ENCODE results near the gene RPL39L.
"Not testable (repeated sequence)": the region's sequence is repeated elsewhere in the genome, so short reads cannot be mapped to it uniquely, and the experiment has no call there.

Gene RPL39L

DNA sequence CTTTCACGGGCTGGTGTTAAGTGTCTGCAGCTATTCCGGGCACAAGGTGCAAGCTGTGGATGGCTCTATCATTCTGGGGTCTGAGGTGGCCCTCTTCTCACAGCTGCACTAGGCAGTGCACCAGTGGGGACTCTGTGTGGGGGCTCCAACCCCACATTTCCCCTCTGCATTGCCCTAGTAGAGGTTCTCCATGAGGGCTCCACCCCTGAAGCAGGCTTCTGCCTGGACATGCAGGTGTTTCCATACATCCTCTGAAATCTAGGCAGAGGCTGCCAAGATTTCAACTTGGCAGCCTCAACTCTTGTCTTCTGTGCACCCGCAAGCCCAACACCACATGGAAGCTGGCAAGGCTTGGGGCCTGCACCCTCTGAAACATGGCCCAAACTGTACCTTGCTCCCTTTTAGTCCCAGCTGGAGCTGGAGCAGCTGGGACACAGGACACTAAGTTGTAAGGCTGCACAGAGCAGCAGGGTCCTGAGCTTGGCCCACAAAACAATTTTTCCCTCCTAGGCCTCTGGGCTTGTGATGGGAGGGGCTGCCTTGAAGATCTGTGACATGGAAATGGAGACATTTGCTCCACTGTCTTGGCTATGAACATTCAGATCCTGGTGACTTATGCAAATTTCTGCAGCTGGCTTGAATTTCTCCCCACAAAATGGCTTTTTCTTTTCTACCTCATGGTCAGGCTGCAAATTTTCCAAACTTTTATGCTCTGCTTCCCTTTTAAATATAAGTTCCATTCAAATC is 6.0 kb upstream of the RPL39L start:
- H3K27ac ChIP-seq, result no peak overlapping the region
- DNase-seq (ENCODE audit: low read depth, low spot score), result no peak

- peak overlapping the region; percentile 50 for H3K27ac ChIP-seq
- DNase-seq (ENCODE audit: low read depth, low spot score), result no peak
Observed at GRCh38 chr3:187139895-187140253, 578 bp upstream of the RPL39L start.

DNA sequence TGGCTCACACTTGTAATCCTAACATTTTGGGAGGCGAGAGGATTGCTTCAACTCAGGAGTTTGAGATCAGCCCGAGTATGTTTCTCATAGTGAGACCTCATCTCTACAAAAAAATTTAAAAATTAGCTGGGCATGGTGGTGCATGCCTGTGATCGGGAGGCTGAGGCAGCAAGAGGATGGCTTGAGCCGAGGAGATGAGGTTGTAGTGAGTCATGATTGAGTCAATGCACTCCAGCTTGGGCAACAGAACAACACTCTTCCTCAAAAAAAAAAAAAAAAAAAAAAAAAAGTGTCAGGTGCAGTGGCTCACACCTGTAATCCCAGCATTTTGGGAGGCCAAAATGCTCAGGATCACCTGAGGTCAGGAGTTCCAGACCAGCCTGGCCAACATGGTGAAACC is 2.4 kb downstream of the RPL39L start:
- peak overlapping the region; percentile 34 for H3K27ac ChIP-seq
- peak; percentile 83 for DNase-seq (ENCODE audit: low read depth, low spot score)

GRCh38 chr3:187136337-187136736 is 3.0 kb downstream of the RPL39L start:
- DNase-seq (ENCODE audit: low read depth, low spot score), result no peak
- H3K27ac ChIP-seq, result peak overlapping the region; percentile 34

DNA sequence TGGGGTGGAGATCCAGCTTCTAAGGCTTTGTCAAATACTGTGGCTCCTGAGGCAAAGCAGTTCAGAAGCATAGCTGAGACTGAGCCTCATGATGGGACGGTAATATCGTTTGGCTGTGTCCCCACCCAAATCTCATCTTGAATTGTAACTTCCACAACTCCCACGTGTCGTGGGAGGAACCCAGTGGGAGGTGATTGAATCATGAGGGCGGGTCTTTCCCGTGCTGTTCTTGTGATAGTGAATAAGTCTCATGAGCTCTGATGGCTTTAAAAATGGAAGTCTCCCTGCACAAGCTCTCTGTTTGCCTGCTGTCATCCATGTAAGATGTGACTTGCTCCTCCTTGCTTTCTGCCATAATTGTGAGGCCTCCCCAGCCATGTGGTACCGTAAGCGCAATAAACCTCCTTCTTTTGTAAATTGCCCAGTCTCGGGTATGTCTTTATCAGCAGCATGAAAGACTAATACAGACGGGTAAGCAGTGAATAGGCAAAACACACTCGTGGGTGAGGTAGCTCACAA is 4.1 kb downstream of the RPL39L start:
- not testable (repeated sequence) for DNase-seq (ENCODE audit: low read depth, low spot score); H3K27ac ChIP-seq

DNA sequence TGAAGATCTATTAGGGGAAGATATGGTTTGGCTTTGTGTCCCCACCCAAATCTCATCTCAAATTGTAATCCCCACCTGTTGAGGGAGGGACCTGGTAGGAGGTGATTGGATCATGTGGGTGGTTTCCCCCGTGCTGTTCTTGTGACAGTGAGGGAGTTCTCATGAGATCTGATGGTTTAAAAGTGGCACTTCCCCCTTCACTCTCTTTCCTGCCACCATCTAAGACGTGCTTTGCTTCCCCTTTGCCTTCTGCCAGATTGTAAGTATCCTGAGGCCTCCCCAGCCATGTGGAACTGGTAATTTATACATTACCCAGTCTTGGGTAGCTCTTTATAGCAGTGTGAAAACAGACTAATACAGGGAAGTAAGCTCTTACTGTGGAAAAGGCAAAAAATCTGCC is 6.1 kb downstream of the RPL39L start:
- DNase-seq (ENCODE audit: low read depth, low spot score); H3K27ac ChIP-seq: not testable (repeated sequence)

- no peak overlapping the region for H3K27ac ChIP-seq
- DNase-seq (ENCODE audit: low read depth, low spot score), result no peak
Observed at GRCh38 chr3:187132666-187133065, 6.6 kb downstream of the RPL39L start.

DNA sequence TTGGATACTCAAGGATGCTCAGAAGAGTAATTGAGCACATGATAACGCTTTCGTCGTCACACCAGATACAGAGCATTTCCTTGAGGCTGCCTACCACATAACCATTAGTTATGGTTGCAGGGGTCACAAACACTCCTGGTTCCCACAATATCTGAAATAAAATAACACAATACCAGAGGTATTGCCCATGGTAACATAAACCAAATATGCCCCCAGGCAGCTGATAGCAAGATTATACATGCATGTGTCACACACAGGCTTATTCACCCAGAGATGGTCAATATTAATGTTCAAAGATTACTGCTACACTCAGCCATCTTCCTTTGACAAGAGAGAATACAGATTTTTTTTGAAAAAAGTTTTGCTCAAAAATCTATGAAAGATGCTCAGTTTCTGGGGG is 7.3 kb downstream of the RPL39L start:
- H3K27ac ChIP-seq, result no peak overlapping the region
- no peak for DNase-seq (ENCODE audit: low read depth, low spot score)

DNA sequence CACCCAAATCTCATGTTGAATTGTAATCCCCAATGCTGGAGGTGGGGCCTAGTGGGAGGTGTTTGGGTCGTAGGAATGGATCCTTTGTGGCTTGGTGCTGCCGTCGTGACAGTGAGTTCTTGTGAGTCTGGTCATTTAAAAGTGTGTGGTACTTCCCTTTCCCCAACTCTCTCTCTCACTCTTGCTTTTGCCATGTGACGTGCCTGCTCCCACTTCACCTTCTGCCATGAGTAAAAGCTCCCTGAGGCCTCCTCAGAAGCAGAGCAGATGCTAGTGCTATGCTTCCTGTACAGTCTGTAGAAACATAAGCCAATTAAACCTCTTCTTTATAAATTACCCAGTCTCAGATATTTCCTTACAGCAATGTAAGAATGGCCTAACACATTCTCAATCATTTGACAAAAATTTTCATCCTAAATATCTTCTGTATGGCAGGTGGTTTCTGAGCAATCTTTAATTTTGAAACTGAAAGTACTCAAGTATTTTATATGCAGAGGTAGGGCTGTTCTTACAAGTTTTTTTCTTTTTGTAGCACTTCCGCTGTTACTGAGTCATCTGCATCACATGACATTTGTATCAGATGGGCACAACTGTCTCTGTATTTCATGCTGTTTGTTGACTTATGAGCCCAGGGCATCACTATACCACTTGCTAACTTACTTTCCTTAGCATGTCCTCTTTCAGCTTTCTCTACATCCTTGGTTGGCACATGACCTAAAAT is 8.8 kb downstream of the RPL39L start:
- peak; percentile 53 for DNase-seq (ENCODE audit: low read depth, low spot score)
- peak overlapping the region; percentile 58 for H3K27ac ChIP-seq

DNA sequence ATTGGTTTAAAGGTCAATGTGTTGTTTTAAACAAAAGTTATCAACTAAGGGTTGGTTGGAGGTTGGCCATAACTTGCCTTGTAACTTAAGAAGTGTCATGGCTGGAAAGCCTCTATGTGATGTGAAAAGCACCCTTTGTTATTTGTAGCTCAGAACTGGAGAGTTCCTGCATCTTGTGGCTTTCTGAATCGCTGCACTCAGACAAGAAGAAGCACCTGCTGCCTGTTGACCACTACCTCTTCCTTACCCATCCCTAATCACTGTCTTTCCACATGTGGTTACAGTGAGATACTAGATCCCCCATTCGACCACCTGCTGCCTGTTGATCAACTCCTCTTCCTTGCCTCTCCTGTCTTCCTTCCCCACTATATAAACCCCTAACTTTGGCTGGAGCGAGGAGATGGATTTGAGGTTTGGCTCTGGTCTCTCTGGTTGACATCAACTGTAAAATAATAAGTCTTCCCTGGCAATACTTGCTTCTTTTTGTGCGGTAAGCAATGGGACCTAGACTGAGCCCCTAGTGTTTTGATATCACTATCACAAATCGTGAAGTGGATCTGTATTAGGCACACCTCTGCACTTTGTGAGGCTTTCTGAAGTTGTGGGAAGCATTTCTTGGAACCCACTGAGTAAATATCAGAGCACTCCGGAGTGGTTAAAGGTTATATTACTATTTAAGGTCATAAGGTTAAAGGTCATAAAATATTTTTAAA is 13.8 kb downstream of the RPL39L start:
- no peak overlapping the region for H3K27ac ChIP-seq

GRCh38 chr3:187122261-187122660 is 17.0 kb downstream of the RPL39L start:
- no peak overlapping the region for H3K27ac ChIP-seq
- no peak for DNase-seq (ENCODE audit: low read depth, low spot score)

More for the DNA sequence above, 13.8 kb downstream of the RPL39L start:
- DNase-seq (ENCODE audit: low read depth, low spot score), result no peak

DNA sequence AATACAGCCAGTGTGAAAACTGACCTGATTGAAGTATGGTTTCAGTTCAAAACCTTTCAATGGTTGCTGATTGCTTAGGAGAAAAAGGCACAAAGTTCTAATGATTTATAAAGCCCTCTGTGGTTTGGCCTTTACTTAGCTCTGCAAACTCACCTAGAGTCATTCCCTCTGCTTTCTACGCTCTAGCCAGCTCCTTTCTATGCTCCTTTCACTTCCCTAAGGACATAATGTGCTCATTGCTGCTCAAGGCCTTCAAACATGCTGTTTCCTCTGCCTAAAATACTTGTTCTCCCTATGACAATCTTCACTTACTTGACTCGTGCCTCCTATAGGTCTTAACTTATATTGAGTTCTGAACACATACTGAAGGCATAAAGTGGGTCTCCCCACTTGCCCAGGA is 19.0 kb downstream of the RPL39L start:
- no peak for DNase-seq (ENCODE audit: low read depth, low spot score)
- no peak overlapping the region for H3K27ac ChIP-seq

GRCh38 chr3:187114511-187114910 is 24.8 kb downstream of the RPL39L start:
- no peak for DNase-seq (ENCODE audit: low read depth, low spot score)
- no peak overlapping the region for H3K27ac ChIP-seq

DNA sequence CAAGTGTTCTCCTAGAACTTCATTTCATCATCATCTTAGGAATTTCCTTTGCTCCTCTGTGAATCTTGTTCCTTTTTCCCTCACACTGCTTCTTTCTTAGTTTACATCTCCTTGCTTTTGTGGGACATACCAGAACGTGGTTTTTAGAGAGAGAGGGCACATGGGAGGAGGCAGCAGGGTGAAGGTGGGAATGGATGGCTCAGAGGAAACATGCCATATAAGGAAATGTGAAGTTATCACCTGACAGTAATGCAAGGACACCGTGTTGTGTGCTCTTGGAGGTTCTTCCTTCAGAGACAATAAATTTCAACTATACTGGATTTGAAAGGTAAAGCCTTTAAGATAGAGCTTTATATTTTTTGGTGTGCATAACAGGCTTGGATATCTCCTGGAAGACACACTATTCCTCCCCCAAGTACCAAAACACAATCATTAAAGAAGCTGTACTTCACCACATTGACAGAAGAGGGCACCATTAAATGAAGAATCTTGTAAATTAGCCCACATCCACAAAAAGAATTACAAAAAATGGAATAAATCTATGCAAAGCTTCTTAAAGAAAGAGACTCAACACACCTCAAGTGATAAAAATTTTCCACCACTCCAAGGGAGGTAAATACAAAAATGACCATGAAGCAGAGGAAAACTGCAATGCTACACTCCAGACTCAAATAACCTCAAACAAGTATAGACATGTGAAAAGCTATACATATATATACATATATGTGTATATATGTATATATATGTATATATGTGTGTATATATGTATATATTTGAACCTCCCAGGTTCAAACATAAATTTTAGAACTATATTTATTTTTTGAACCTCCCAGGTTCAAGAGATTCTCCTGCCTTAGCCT is 26.1 kb downstream of the RPL39L start:
- no peak overlapping the region for H3K27ac ChIP-seq
- DNase-seq (ENCODE audit: low read depth, low spot score), result no peak

GRCh38 chr3:187110156-187110555 is 29.1 kb downstream of the RPL39L start:
- DNase-seq (ENCODE audit: low read depth, low spot score), result no peak
- no peak overlapping the region for H3K27ac ChIP-seq

GRCh38 chr3:187107989-187108388 is 31.3 kb downstream of the RPL39L start:
- no peak for DNase-seq (ENCODE audit: low read depth, low spot score)
- no peak overlapping the region for H3K27ac ChIP-seq

- no peak overlapping the region for H3K27ac ChIP-seq
- DNase-seq (ENCODE audit: low read depth, low spot score), result no peak
Observed at GRCh38 chr3:187105700-187106099, 33.6 kb downstream of the RPL39L start.

DNA sequence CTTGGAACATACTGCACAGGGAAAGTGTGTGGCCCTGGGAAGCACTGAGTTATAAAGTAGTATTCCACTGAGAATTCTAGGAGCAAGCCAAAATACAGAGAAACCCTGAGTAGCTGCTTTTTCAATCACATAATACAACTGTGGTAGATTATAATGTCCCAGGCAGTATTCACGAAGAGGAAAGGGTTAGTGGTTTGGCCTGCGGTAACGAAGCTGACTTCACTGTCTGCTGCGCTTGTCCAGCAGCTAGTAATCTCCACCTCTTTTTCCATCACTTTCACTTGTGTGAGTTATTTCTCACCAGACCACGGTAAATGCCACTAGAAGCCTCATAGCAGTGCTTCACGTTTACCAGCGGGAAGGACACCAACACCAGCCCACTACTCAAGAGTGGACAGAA is 34.4 kb downstream of the RPL39L start:
- H3K27ac ChIP-seq, result no peak overlapping the region
- no peak for DNase-seq (ENCODE audit: low read depth, low spot score)

GRCh38 chr3:187104342-187104741 is 35.0 kb downstream of the RPL39L start:
- no peak overlapping the region for H3K27ac ChIP-seq
- DNase-seq (ENCODE audit: low read depth, low spot score), result no peak

GRCh38 chr3:187103251-187103650 is 36.0 kb downstream of the RPL39L start:
- no peak overlapping the region for H3K27ac ChIP-seq
- no peak for DNase-seq (ENCODE audit: low read depth, low spot score)

All from epithelial cell of prostate (primary cell).